IMR-90 (cell line): Measurements from ENCODE around the gene HECTD1. TPM values are rescaled to one million over a fixed set of nuclear protein-coding genes. Genes with fewer than 3 reads are reported as not detected.

Experiments used
- ATAC-seq: fragments of 200-7000 bp; cut with Tn5 transposase; 2 replicates; pipeline ENCODE4 v1.9.1; 2020; ENCODE audit warnings: low read depth, mild to moderate bottlenecking, moderate library complexity
- BruUV-seq: library from RNA; stranded (reverse); fragments of 400-500 nt; replicated peaks from 2 replicates; lab custom pipeline; 2021; lab: Mats Ljungman, UMichigan
- CTCF ChIA-PET: fragments of 300-600 bp; formaldehyde crosslinking; extraction: SDS; loops from one replicate; lab custom pipeline; 2021; ENCODE audit warnings: antibody characterized with exemption; lab: Yijun Ruan, JAX
- POLR2A ChIA-PET: fragments of 300-600 bp; sonication (Branson Sonifier 250); formaldehyde crosslinking; loops from one replicate; lab custom pipeline; 2022; ENCODE audit warnings: antibody characterized with exemption; ENCODE audit not compliant: unreplicated experiment; lab: Charles Lee
- DNase-seq: peaks from one replicate; pipeline ENCODE4 v3.0.0; 2013
- H2AFZ ChIP-seq: replicated peaks from 2 replicates; pipeline ENCODE3; 2013; ENCODE audit warnings: low read length, mild to moderate bottlenecking; ENCODE audit not compliant: poor library complexity
- H2AK5ac ChIP-seq: 2 replicates; pipeline ENCODE4 v1.6.1; 2013; ENCODE audit warnings: low read depth, low read length, inconsistent platforms
- H2AK9ac ChIP-seq: replicated peaks from 2 replicates; pipeline ENCODE3; 2013; ENCODE audit warnings: mild to moderate bottlenecking, low read depth, low read length, moderate library complexity; ENCODE audit not compliant: poor library complexity
- H2BK120ac ChIP-seq: 2 replicates; pipeline ENCODE4 v1.6.1; 2013; ENCODE audit warnings: low read depth, low read length, inconsistent platforms
- H2BK15ac ChIP-seq: 3 replicates; pipeline ENCODE4 v1.6.1; 2013; ENCODE audit warnings: low read depth, low read length, inconsistent platforms
- H2BK20ac ChIP-seq: 2 replicates; pipeline ENCODE4 v1.6.1; 2013; ENCODE audit warnings: low read depth, mild to moderate bottlenecking, inconsistent platforms, low read length, moderate library complexity
- H2BK5ac ChIP-seq: 2 replicates; pipeline ENCODE4 v1.6.1; 2013; ENCODE audit warnings: mild to moderate bottlenecking, low read depth, low read length, inconsistent platforms; ENCODE audit not compliant: poor library complexity, severe bottlenecking
- H3K14ac ChIP-seq: replicated peaks from 2 replicates; pipeline ENCODE4 v1.6.1; 2013; ENCODE audit warnings: low read depth, low read length, inconsistent platforms
- H3K18ac ChIP-seq: 2 replicates; pipeline ENCODE4 v1.6.1; 2013; ENCODE audit warnings: low read depth, low read length, control low read depth
- H3K23ac ChIP-seq: 2 replicates; pipeline ENCODE4 v1.6.1; 2013; ENCODE audit warnings: low read depth, low read length, inconsistent platforms
- H3K27ac ChIP-seq: 2 replicates; pipeline ENCODE4 v1.5.1; 2013; ENCODE audit warnings: mild to moderate bottlenecking, control low read depth, low read length; ENCODE audit not compliant: insufficient read depth
- H3K27me3 ChIP-seq: 2 replicates; pipeline ENCODE4 v1.6.1; 2013; ENCODE audit warnings: low read length; ENCODE audit not compliant: control insufficient read depth, insufficient read depth
- H3K36me3 ChIP-seq: 2 replicates; pipeline ENCODE4 v1.6.1; 2013; ENCODE audit warnings: low read length, mixed read lengths; ENCODE audit not compliant: control insufficient read depth, insufficient read depth
- H3K4ac ChIP-seq: 2 replicates; pipeline ENCODE4 v1.6.1; 2013; ENCODE audit warnings: low read depth, low read length, inconsistent platforms
- H3K4me1 ChIP-seq: 2 replicates; pipeline ENCODE4 v1.6.1; 2013; ENCODE audit warnings: low read length, mixed read lengths; ENCODE audit not compliant: control insufficient read depth, insufficient read depth
- H3K4me2 ChIP-seq: 2 replicates; pipeline ENCODE4 v1.6.1; 2013; ENCODE audit warnings: low read depth, mild to moderate bottlenecking, control low read depth, low read length, moderate library complexity
- H3K4me3 ChIP-seq: 2 replicates; pipeline ENCODE4 v1.5.1; 2013; ENCODE audit warnings: low read depth, mild to moderate bottlenecking, control low read depth, low read length, moderate library complexity; ENCODE audit not compliant: insufficient read depth
- H3K56ac ChIP-seq: 2 replicates; pipeline ENCODE4 v1.6.1; 2013; ENCODE audit warnings: low read length, inconsistent platforms; ENCODE audit not compliant: insufficient read depth; ENCODE audit errors: extremely low read depth
- H3K79me1 ChIP-seq, 2 experiments: 2 replicates each; pipeline ENCODE4 v1.6.1; 2013; ENCODE audit warnings: low read length in 2 of 2, inconsistent platforms in 1 of 2, low read depth in 1 of 2
- H3K9ac ChIP-seq: 2 replicates; pipeline ENCODE4 v1.6.1; 2013; ENCODE audit warnings: low read depth, low read length, control low read depth
- H3K9me1 ChIP-seq: 2 replicates; pipeline ENCODE4 v1.6.1; 2013; ENCODE audit warnings: low read length, inconsistent platforms; ENCODE audit not compliant: insufficient read depth
- H3K9me3 ChIP-seq: 2 replicates; pipeline ENCODE4 v1.6.1; 2013; ENCODE audit warnings: low read length; ENCODE audit not compliant: control insufficient read depth, insufficient read depth
- H4K20me1 ChIP-seq: 2 replicates; pipeline ENCODE4 v1.6.1; 2013; ENCODE audit warnings: low read length, inconsistent platforms; ENCODE audit not compliant: insufficient read depth
- H4K5ac ChIP-seq: 2 replicates; pipeline ENCODE4 v1.6.1; 2013; ENCODE audit warnings: mild to moderate bottlenecking, low read depth, low read length, control low read depth
- H4K8ac ChIP-seq, 2 experiments: 2 replicates each; pipeline ENCODE4 v1.6.1; 2013; ENCODE audit warnings: low read depth in 2 of 2, low read length in 2 of 2, control low read depth in 1 of 2, inconsistent platforms in 1 of 2
- H4K91ac ChIP-seq: 2 replicates; pipeline ENCODE4 v1.6.1; 2013; ENCODE audit warnings: low read depth, low read length, inconsistent platforms; ENCODE audit not compliant: insufficient read depth
- CEBPB ChIP-seq: IDR thresholded peaks from 2 replicates; pipeline ENCODE4 v1.6.1; 2012; ENCODE audit warnings: low read depth, low read length, improper control_type of control experiment
- CHD1 ChIP-seq: IDR thresholded peaks from 2 replicates; pipeline ENCODE4 v1.6.1; 2012; ENCODE audit warnings: low read depth, low read length, improper control_type of control experiment
- FOS ChIP-seq: fragments of 150-350 bp; IDR thresholded peaks from 2 replicates; pipeline ENCODE4 v1.6.1; 2016; ENCODE audit warnings: low read depth, low read length
- MAFK ChIP-seq: IDR thresholded peaks from 2 replicates; pipeline ENCODE4 v1.6.1; 2012; ENCODE audit warnings: low read depth, low read length, improper control_type of control experiment
- MAZ ChIP-seq: IDR thresholded peaks from 2 replicates; pipeline ENCODE4 v1.6.1; 2012; ENCODE audit warnings: low read depth, mild to moderate bottlenecking, low read length, improper control_type of control experiment, moderate library complexity, borderline replicate concordance
- MXI1 ChIP-seq: IDR thresholded peaks from 2 replicates; pipeline ENCODE4 v1.6.1; 2012; ENCODE audit warnings: low read depth, mild to moderate bottlenecking, low read length, moderate library complexity, borderline replicate concordance
- NFE2L2 ChIP-seq: fragments of 150-350 bp; IDR thresholded peaks from 2 replicates; pipeline ENCODE4 v1.6.1; 2016; ENCODE audit warnings: low read depth, mild to moderate bottlenecking, low read length
- SMC3 ChIP-seq: fragments of 150-350 bp; IDR thresholded peaks from 2 replicates; pipeline ENCODE4 v1.6.1; 2016; ENCODE audit warnings: low read depth, mild to moderate bottlenecking, antibody characterized with exemption, low read length, moderate library complexity
- WGBS, 2 experiments: methylation state at CpG; one replicate each; pipeline versions ENCODE4 v1.1.5 to v1.1.7; 2013; ENCODE audit warnings: missing lambda C conversion rate in 2 of 2; ENCODE audit not compliant: insufficient read length in 1 of 2; ENCODE audit errors: extremely low coverage in 2 of 2; 5-methylcytosine and 5-hydroxymethylcytosine counted together
- dilution Hi-C: fragments of 300-500 bp; cut with HindIII; formaldehyde crosslinking; loops from one replicate; pipeline ENCODE4 v1.14.3; 2018; ENCODE audit warnings: low sequenced_read_pairs; ENCODE audit not compliant: unreplicated experiment
- in situ Hi-C: fragments of 300-500 bp; cut with MboI; formaldehyde crosslinking; loops from 3 replicates; pipeline ENCODE4 v1.14.3; 2019; ENCODE audit warnings: low sequenced_read_pairs, inconsistent platforms, mixed read lengths
- intact Hi-C: fragments of 100-400 bp; cut with micrococcal nuclease; formaldehyde crosslinking; loops from 2 replicates; pipeline ENCODE4 v1.10.0; 2022
- polyA plus RNA-seq, 3 experiments: library from polyadenylated mRNA; depleted of rRNA; stranded (reverse); fragments of >200 nt; gene quantifications; 2 replicates each; pipeline ENCODE4 v1.2.3, GENCODE V29; 2012; ENCODE audit warnings: low replicate concordance in 1 of 3
- total RNA-seq: library from RNA; depleted of rRNA; stranded (reverse); fragments of >200 nt; gene quantifications from 2 replicates; pipeline ENCODE4 v1.2.3, GENCODE V29; 2012

HECTD1 gene
- total and polyA plus RNA-seq, 2 of the 4 experiments (the other 2 are of a cell fraction): 48.5 to 228 TPM

DNA sequence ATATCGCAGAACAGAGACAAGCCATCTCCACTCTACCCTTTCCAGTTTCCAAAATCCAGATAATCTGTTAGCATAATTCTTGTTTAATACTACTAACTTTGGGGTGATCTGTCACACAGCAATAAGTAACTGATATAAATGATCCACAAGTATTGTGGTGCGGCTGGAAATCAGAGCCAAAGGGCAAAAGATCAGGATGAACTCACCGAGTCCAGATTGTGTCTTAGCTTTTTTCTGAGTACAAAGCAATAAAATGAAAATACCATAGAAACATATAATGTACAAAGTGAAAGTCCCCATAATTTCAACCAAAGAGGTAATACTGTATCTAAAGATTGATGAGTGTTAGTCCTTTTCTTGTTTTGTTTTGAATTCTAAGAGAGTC is 17.4 kb downstream of the HECTD1 start:
- Histone ChIP-seq H3K56ac (no peak overlapping the region), H3K27ac (no peak overlapping the region), H2BK5ac (no peak overlapping the region), H3K79me1 (peaks cover 24 to 76% of the 10 kb centered on the region in 2 experiments), H3K4me2 (no peak overlapping the region), H3K4me1 (peaks cover 6% of the 10 kb centered on the region), H3K9me3 (no peaks in the 10 kb centered on the region), H3K4me3 (no peak overlapping the region), H4K8ac (no peak overlapping the region), H2BK15ac (no peak overlapping the region), H3K27me3 (no peaks in the 10 kb centered on the region), H2AK5ac (no peak overlapping the region), H3K23ac (no peak overlapping the region), H3K4ac (no peak overlapping the region), H3K18ac (no peak overlapping the region), H3K9ac (no peak overlapping the region), H3K14ac (no peak overlapping the region; the same call in 1 of the 2 replicates), H3K36me3 (peaks cover 9% of the 10 kb centered on the region), H2AFZ (no peak overlapping the region), H4K5ac (no peak overlapping the region), H2AK9ac (no peak overlapping the region), H2BK20ac (no peak overlapping the region), H3K9me1 (peaks cover 8% of the 10 kb centered on the region; the same call in 1 of the 2 replicates), H4K91ac (no peak overlapping the region), H4K20me1 (peaks cover 36% of the 10 kb centered on the region), H2BK120ac (no peak overlapping the region)
- no TSS peak for BruUV-seq
- CTCF ChIA-PET: no interaction called here
- TF ChIP-seq CEBPB: no peak
- no peak for TF ChIP-seq MAZ
- TF ChIP-seq FOS: no peak
- no peak for TF ChIP-seq NFE2L2
- TF ChIP-seq CHD1: no peak
- no peak for TF ChIP-seq SMC3
- no peak for TF ChIP-seq MXI1
- TF ChIP-seq MAFK: no peak
- POLR2A ChIA-PET: no interaction called here
- dilution Hi-C loops: no loop called here
- no CpG with 5 or more reads among the region's 3 CpGs for WGBS, 2 experiments
- DNase-seq (no peak), ATAC-seq (no peak)
- intact Hi-C loops: no loop called here
- in situ Hi-C loops: no loop called here
